Upper lobe of left lung (tissue), 6 donors: ENCODE measurements around the gene BCHE. TPM values are rescaled to one million over a fixed set of nuclear protein-coding genes. Genes with fewer than 3 reads are reported as not detected.

ENCODE experiments used
- ATAC-seq, 2 donors: fragments of 200-7000 bp; cut with Tn5 transposase; one replicate each; pipeline ENCODE4 v1.9.1; 2022; ENCODE audit warnings: mild to moderate bottlenecking in 2 of 2, moderate library complexity in 2 of 2; ENCODE audit not compliant: low FRiP score in 2 of 2
- DNase-seq, 2 donors: peaks; one replicate each; pipeline ENCODE4 v3.0.0-alpha.2; 2019 to 2020
- H3K27ac ChIP-seq, 4 donors: fragments of 200-600 bp; sonication (generic); one replicate each; pipeline ENCODE4 v1.5.1; 2016 to 2019
- H3K27me3 ChIP-seq, 4 donors: fragments of 200-600 bp; sonication (generic); one replicate each; pipeline ENCODE4 v1.5.1; 2017 to 2019
- H3K36me3 ChIP-seq, 4 donors: fragments of 200-600 bp; sonication (generic); one replicate each; pipeline ENCODE4 v1.5.1; 2016 to 2019
- H3K4me1 ChIP-seq, 4 donors: fragments of 200-600 bp; sonication (generic); one replicate each; pipeline ENCODE4 v1.5.1; 2018 to 2019
- H3K4me3 ChIP-seq, 4 donors: fragments of 200-600 bp; sonication (generic); one replicate each; pipeline ENCODE4 v1.5.1; 2017 to 2019; ENCODE audit warnings: mild to moderate bottlenecking in 2 of 4, moderate library complexity in 1 of 4
- H3K9me3 ChIP-seq, 4 donors: fragments of 200-600 bp; sonication (generic); one replicate each; pipeline ENCODE4 v1.5.1; 2018 to 2019
- CTCF ChIP-seq, 6 experiments: fragments of 450-650 bp in 4 of 6; fragments of 200-600 bp in 2 of 6; sonication (generic) in 2 of 6; IDR thresholded peaks; one replicate each; pipeline ENCODE4 v1.5.1; 2016 to 2019; ENCODE audit warnings: antibody characterized with exemption in 6 of 6
- EP300 ChIP-seq, 4 donors: sonication (generic); formaldehyde crosslinking; IDR thresholded peaks; one replicate each; pipeline ENCODE4 v1.5.1; 2017; ENCODE audit warnings: antibody characterized with exemption in 4 of 4, control low read depth in 2 of 4
- POLR2A ChIP-seq, 4 donors: fragments of 450-650 bp; IDR thresholded peaks; one replicate each; pipeline ENCODE4 v1.5.1; 2016 to 2017; ENCODE audit warnings: antibody characterized with exemption in 4 of 4, mild to moderate bottlenecking in 2 of 4
- POLR2AphosphoS5 ChIP-seq, 2 donors: sonication (generic); formaldehyde crosslinking; IDR thresholded peaks; one replicate each; pipeline ENCODE4 v1.5.1; 2017; ENCODE audit warnings: antibody characterized with exemption in 2 of 2
- WGBS, 2 donors: methylation state at CpG; one replicate each; pipeline ENCODE4 v1.1.5; 2017 to 2018; 5-methylcytosine and 5-hydroxymethylcytosine counted together
- total RNA-seq, 6 donors: library from RNA; depleted of rRNA in 4 of 6; stranded (reverse); fragments of >200 nt in 4 of 6; gene quantifications; one replicate each; pipeline versions ENCODE4 v1.1.0 to v1.2.1, GENCODE V29; 2016 to 2021
- donor health status: DM: no; HTN: no; CAD: no; lungs with moderate emphysema.
- donor health status: DM: no; HTN: yes; CAD: no; lungs with severe emphysema.

The BCHE gene
- total RNA-seq, 6 donors from 2014 or later, result 1.0 to 6.3 (median 2.3) TPM

GRCh38 chr3:165749821-165750220 is 87.4 kb downstream of the BCHE start:
- Histone ChIP-seq H3K27me3 (no peaks in the 10 kb centered on the region), H3K4me1 (no peaks in the 10 kb centered on the region), H3K4me3 (no peak overlapping the region), H3K9me3 (no peaks in the 10 kb centered on the region), H3K27ac (no peak overlapping the region), H3K36me3 (no peaks in the 10 kb centered on the region)
- ATAC-seq (no peak), DNase-seq (no peak)
- no peak for TF ChIP-seq EP300 (IDR thresholded peaks at IDR 0.05)

GRCh38 chr3:165749241-165749640 is 88.0 kb downstream of the BCHE start:
- no peak for ATAC-seq
- TF ChIP-seq CTCF (IDR thresholded peaks at IDR 0.05) (no peak), EP300 (IDR thresholded peaks at IDR 0.05) (no peak), POLR2A (IDR thresholded peaks at IDR 0.05) (no peak), POLR2AphosphoS5 (IDR thresholded peaks at IDR 0.05) (no peak)
- Histone ChIP-seq H3K36me3 (no peaks in the 10 kb centered on the region), H3K9me3 (no peaks in the 10 kb centered on the region), H3K4me3 (no peak overlapping the region), H3K27me3 (no peaks in the 10 kb centered on the region), H3K4me1 (no peaks in the 10 kb centered on the region), H3K27ac (no peak overlapping the region)
- 93 to 95% methylated on average over 2 of the region's 2 CpGs for WGBS, 2 donors
- DNase-seq, result no peak

- no peak for TF ChIP-seq EP300 (IDR thresholded peaks at IDR 0.05)
- no peak for TF ChIP-seq CTCF (IDR thresholded peaks at IDR 0.05)
- TF ChIP-seq POLR2AphosphoS5 (IDR thresholded peaks at IDR 0.05), result no peak
- TF ChIP-seq POLR2A (IDR thresholded peaks at IDR 0.05), result no peak
- H3K27me3 ChIP-seq, result no peaks in the 10 kb centered on the region
- H3K4me3 ChIP-seq, result no peak overlapping the region
- no peaks in the 10 kb centered on the region for H3K36me3 ChIP-seq
- DNase-seq (no peak), ATAC-seq (no peak)
- WGBS, 2 donors, result 69 to 75% methylated on average over 2 of the region's 2 CpGs
- no peaks in the 10 kb centered on the region for H3K9me3 ChIP-seq
- H3K4me1 ChIP-seq, result no peaks in the 10 kb centered on the region
- H3K27ac ChIP-seq, result no peak overlapping the region
These were observed 89.1 kb downstream of the BCHE start for GRCh38 chr3:165748094-165748493.

GRCh38 chr3:165746874-165747273 is 90.3 kb downstream of the BCHE start:
- no peak for DNase-seq
- WGBS, 2 donors, result 53 to 57% methylated on average over 2 of the region's 2 CpGs

GRCh38 chr3:165744025-165744424 is 93.2 kb downstream of the BCHE start:
- Histone ChIP-seq H3K36me3 (no peaks in the 10 kb centered on the region), H3K27ac (no peak overlapping the region), H3K27me3 (no peaks in the 10 kb centered on the region), H3K9me3 (no peaks in the 10 kb centered on the region), H3K4me3 (no peak overlapping the region), H3K4me1 (no peaks in the 10 kb centered on the region)
- 69 to 91% methylated on average over 3 of the region's 3 CpGs for WGBS, 2 donors
- ATAC-seq (no peak), DNase-seq (no peak)
- TF ChIP-seq EP300 (IDR thresholded peaks at IDR 0.05), result no peak
- TF ChIP-seq POLR2A (IDR thresholded peaks at IDR 0.05), result no peak

More at GRCh38 chr3:165746874-165747273, 90.3 kb downstream of the BCHE start:
- H3K36me3 ChIP-seq, result no peaks in the 10 kb centered on the region
- no peak overlapping the region for H3K4me3 ChIP-seq
- no peak overlapping the region for H3K27ac ChIP-seq
- no peak for ATAC-seq
- no peaks in the 10 kb centered on the region for H3K27me3 ChIP-seq
- TF ChIP-seq POLR2AphosphoS5 (IDR thresholded peaks at IDR 0.05) (no peak), EP300 (IDR thresholded peaks at IDR 0.05) (no peak), CTCF (IDR thresholded peaks at IDR 0.05) (no peak), POLR2A (IDR thresholded peaks at IDR 0.05) (no peak)
- H3K4me1 ChIP-seq, result no peaks in the 10 kb centered on the region
- H3K9me3 ChIP-seq, result no peaks in the 10 kb centered on the region

GRCh38 chr3:165742351-165742750 is 94.9 kb downstream of the BCHE start:
- no peak for DNase-seq
- no peak overlapping the region for H3K4me3 ChIP-seq
- H3K27me3 ChIP-seq, result no peaks in the 10 kb centered on the region
- TF ChIP-seq POLR2AphosphoS5 (IDR thresholded peaks at IDR 0.05) (no peak), POLR2A (IDR thresholded peaks at IDR 0.05) (no peak), EP300 (IDR thresholded peaks at IDR 0.05) (no peak), CTCF (IDR thresholded peaks at IDR 0.05) (no peak)
- H3K27ac ChIP-seq, result no peak overlapping the region
- H3K4me1 ChIP-seq, result no peaks in the 10 kb centered on the region
- H3K36me3 ChIP-seq, result no peaks in the 10 kb centered on the region
- no peaks in the 10 kb centered on the region for H3K9me3 ChIP-seq
- ATAC-seq, result no peak
